GM19099 (cell line): ENCODE measurements around the gene BACE2.

ENCODE experiments used
- POLR2A ChIP-seq: IDR thresholded peaks from 3 replicates; pipeline ENCODE4 v1.6.1; 2011; ENCODE audit warnings: low read depth; ENCODE audit not compliant: insufficient read length; ENCODE audit errors: extremely low read depth

Gene BACE2

GRCh38 chr21:41188486-41189149, 20.7 kb downstream of the BACE2 start:
- no peak for TF ChIP-seq POLR2A

GRCh38 chr21:41189150-41189745, 21.3 kb downstream of the BACE2 start:
- no peak for TF ChIP-seq POLR2A

GRCh38 chr21:41195311-41195710, 27.4 kb downstream of the BACE2 start:
- no peak for TF ChIP-seq POLR2A

- no peak for TF ChIP-seq POLR2A
Observed at GRCh38 chr21:41196993-41197392, 29.0 kb downstream of the BACE2 start.

- TF ChIP-seq POLR2A, result no peak
Observed at GRCh38 chr21:41197582-41197981, 29.6 kb downstream of the BACE2 start.

- no peak for TF ChIP-seq POLR2A
Observed at GRCh38 chr21:41199123-41199522, 31.2 kb downstream of the BACE2 start.

GRCh38 chr21:41199588-41199987, 31.6 kb downstream of the BACE2 start:
- TF ChIP-seq POLR2A, result no peak

- TF ChIP-seq POLR2A, result no peak
Observed at GRCh38 chr21:41201385-41201784, 33.4 kb downstream of the BACE2 start.

GRCh38 chr21:41204736-41205135, 36.8 kb downstream of the BACE2 start:
- no peak for TF ChIP-seq POLR2A

GRCh38 chr21:41207401-41208375, 39.7 kb downstream of the BACE2 start:
- no peak for TF ChIP-seq POLR2A

GRCh38 chr21:41208376-41208763, 40.4 kb downstream of the BACE2 start:
- no peak for TF ChIP-seq POLR2A

GRCh38 chr21:41209016-41209619, 41.2 kb downstream of the BACE2 start:
- no peak for TF ChIP-seq POLR2A

GRCh38 chr21:41210426-41211059, 42.6 kb downstream of the BACE2 start:
- TF ChIP-seq POLR2A, result no peak

GRCh38 chr21:41211060-41211805, 43.3 kb downstream of the BACE2 start:
- TF ChIP-seq POLR2A, result no peak
